ENCODE measurements around the gene DIS3L.
"Not testable (repeated sequence)": the region's sequence is repeated elsewhere in the genome, so short reads cannot be mapped to it uniquely, and the experiment has no call there.

The DIS3L gene

GRCh38 chr15:66312144-66312543 is 18.8 kb downstream of the DIS3L start:
- DNase-seq, result no peak

- no peak for DNase-seq
These were observed 30.1 kb downstream of the DIS3L start for GRCh38 chr15:66323312-66323928.

- no peak for DNase-seq
These were observed 32.7 kb downstream of the DIS3L start for GRCh38 chr15:66326051-66326450.

GRCh38 chr15:66327736-66328135 is 34.4 kb downstream of the DIS3L start:
- DNase-seq, result no peak

GRCh38 chr15:66328771-66329170 is 35.4 kb downstream of the DIS3L start:
- DNase-seq, result no peak

GRCh38 chr15:66348530-66348929 is 55.2 kb downstream of the DIS3L start:
- DNase-seq, result not testable (repeated sequence)

GRCh38 chr15:66356077-66356358 is 62.6 kb downstream of the DIS3L start:
- DNase-seq, result no peak

- peak; percentile 98 for DNase-seq
These were observed 63.2 kb downstream of the DIS3L start, which contains the start of gene TIPIN for GRCh38 chr15:66356359-66357236. Gene TIPIN, minus strand, starts transcription at chr15:66356685. Its CDS starts 3,738 bp downstream, at chr15:66352947.

GRCh38 chr15:66359740-66360139 is 66.4 kb downstream of the DIS3L start:
- DNase-seq, result no peak

GRCh38 chr15:66361745-66362460 is 68.5 kb downstream of the DIS3L start:
- DNase-seq, result not testable (repeated sequence)

- DNase-seq, result no peak
These were observed 69.4 kb downstream of the DIS3L start for GRCh38 chr15:66362776-66363175.

- DNase-seq, result no peak
These were observed 71.7 kb downstream of the DIS3L start for GRCh38 chr15:66364944-66365528.

- no peak for DNase-seq
These were observed 76.6 kb downstream of the DIS3L start for GRCh38 chr15:66369773-66370651.

- DNase-seq, result no peak
These were observed 80.8 kb downstream of the DIS3L start for GRCh38 chr15:66374179-66374578.

GRCh38 chr15:66378814-66379430 is 85.6 kb downstream of the DIS3L start:
- no peak for DNase-seq

- DNase-seq, result not testable (repeated sequence)
These were observed 88.0 kb downstream of the DIS3L start for GRCh38 chr15:66381376-66381775.

Data from NCI-H1105 (cell line).